Activated CD4-positive, alpha-beta T cell treated with anti-CD3 and anti-CD28 coated beads for 36 hours (primary cell): ENCODE measurements around the gene ENOX1. TPM values are rescaled to one million over a fixed set of nuclear protein-coding genes. Genes with fewer than 3 reads are reported as not detected.
A peak's percentile ranks its signal among the peaks of the same experiment; 100 is the strongest.

Experiments
- ATAC-seq: fragments of 200-7000 bp; cut with Tn5 transposase; one replicate; pipeline ENCODE4 v1.10.0; 2021; ENCODE audit warnings: mild to moderate bottlenecking, moderate library complexity
- CTCF ChIA-PET: fragments of 350-600 bp; sonication (Branson Sonifier 250); formaldehyde crosslinking; loops from one replicate; lab custom pipeline; 2021; ENCODE audit warnings: antibody characterized with exemption; lab: Charles Lee
- POLR2A ChIA-PET: fragments of 350-600 bp; sonication (Branson Sonifier 250); formaldehyde crosslinking; loops from one replicate; lab custom pipeline; 2021; ENCODE audit warnings: antibody characterized with exemption, inconsistent platforms; lab: Charles Lee
- DNase-seq: peaks from one replicate; pipeline ENCODE4 v3.0.0-alpha.2; 2020
- H3K27ac Mint-ChIP-seq: one replicate; pipeline ENCODE4 v1.8.0; 2021; ENCODE audit warnings: mixed read lengths
- H3K27me3 Mint-ChIP-seq: one replicate; pipeline ENCODE4 v1.8.0; 2021; ENCODE audit warnings: mixed read lengths
- H3K36me3 Mint-ChIP-seq: one replicate; pipeline ENCODE4 v1.8.0; 2021; ENCODE audit warnings: low read depth, mixed read lengths
- H3K4me1 Mint-ChIP-seq: one replicate; pipeline ENCODE4 v1.8.0; 2021; ENCODE audit warnings: mixed read lengths
- H3K4me3 Mint-ChIP-seq: one replicate; pipeline ENCODE4 v1.8.0; 2021; ENCODE audit warnings: mild to moderate bottlenecking, moderate library complexity, mixed read lengths
- H3K9me3 Mint-ChIP-seq: one replicate; pipeline ENCODE4 v1.8.0; 2021; ENCODE audit warnings: low read depth, mixed read lengths
- intact Hi-C, 2 experiments: fragments of 100-400 bp; cut with DNase I in 1 of 2; cut with micrococcal nuclease in 1 of 2; formaldehyde crosslinking; loops; one replicate each; pipeline versions ENCODE4 v1.14.2 to v1.15.1; 2022 to 2024; cut with DNase I, micrococcal nuclease
- total RNA-seq, 2 experiments: library from RNA; stranded (reverse); gene quantifications; one replicate each; pipeline ENCODE4 v1.2.3, GENCODE V29; 2021

Gene ENOX1
- total RNA-seq, 2 experiments from 2014 or later = 0.28 to 0.48 TPM

- no peak for ATAC-seq
- CTCF ChIA-PET = no interaction called here
- DNase-seq = no peak
- Mint-ChIP-seq H3K4me3 (no peak overlapping the region), H3K9me3 (no peaks in the 10 kb centered on the region), H3K36me3 (no peaks in the 10 kb centered on the region), H3K27ac (no peak overlapping the region), H3K4me1 (no peaks in the 10 kb centered on the region), H3K27me3 (peaks cover 7% of the 10 kb centered on the region)
- POLR2A ChIA-PET = no interaction called here
- intact Hi-C loops = no loop called here
Observed at GRCh38 chr13:43293986-43294385, 492.8 kb downstream of the ENOX1 start.

- POLR2A ChIA-PET = no interaction called here
- H3K4me1 Mint-ChIP-seq = no peaks in the 10 kb centered on the region
- intact Hi-C loops = no loop called here
- H3K4me3 Mint-ChIP-seq = no peak overlapping the region
- CTCF ChIA-PET = no interaction called here
- ATAC-seq (no peak), DNase-seq (no peak)
- no peaks in the 10 kb centered on the region for H3K9me3 Mint-ChIP-seq
- H3K36me3 Mint-ChIP-seq = no peaks in the 10 kb centered on the region
- H3K27me3 Mint-ChIP-seq = peaks cover 5% of the 10 kb centered on the region
- H3K27ac Mint-ChIP-seq = no peak overlapping the region
Observed at GRCh38 chr13:43293561-43293960, 493.2 kb downstream of the ENOX1 start.

DNA sequence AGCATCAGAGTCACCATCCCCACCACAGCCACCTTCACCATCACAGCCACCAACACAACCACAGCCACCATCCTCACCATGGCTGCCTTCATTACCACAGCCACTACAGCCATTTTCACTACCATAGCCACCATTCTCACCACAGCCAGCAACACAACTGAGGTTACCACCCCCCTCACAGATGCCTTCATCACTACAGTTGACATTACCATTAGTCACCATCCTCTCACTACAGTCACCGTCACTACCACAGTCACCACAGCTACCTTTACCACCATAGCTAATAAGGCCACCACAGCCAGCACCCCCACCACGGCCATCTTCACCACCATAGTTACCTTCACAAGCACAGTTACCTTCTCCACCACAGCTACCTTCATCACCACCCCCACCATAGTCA, 493.8 kb downstream of the ENOX1 start:
- ChIA-PET CTCF (no interaction called here), POLR2A (no interaction called here)
- no peak overlapping the region for H3K27ac Mint-ChIP-seq
- H3K4me1 Mint-ChIP-seq = no peaks in the 10 kb centered on the region
- ATAC-seq (no peak), DNase-seq (peak; percentile 10)
- H3K27me3 Mint-ChIP-seq = peaks cover 5% of the 10 kb centered on the region
- no peaks in the 10 kb centered on the region for H3K36me3 Mint-ChIP-seq
- H3K4me3 Mint-ChIP-seq = no peak overlapping the region
- intact Hi-C loops = no loop called here
- no peaks in the 10 kb centered on the region for H3K9me3 Mint-ChIP-seq

- Mint-ChIP-seq H3K27me3 (peaks cover 5% of the 10 kb centered on the region), H3K9me3 (no peaks in the 10 kb centered on the region), H3K27ac (no peak overlapping the region), H3K4me3 (no peak overlapping the region), H3K4me1 (no peaks in the 10 kb centered on the region), H3K36me3 (no peaks in the 10 kb centered on the region)
- ATAC-seq = no peak
- DNase-seq = no peak
- POLR2A ChIA-PET = no interaction called here
- intact Hi-C loops = no loop called here
- CTCF ChIA-PET = interaction anchor here (0.8 kb wide), 1 partner anchor 8 kb away, joined by 3 read pairs; no protein-coding TSS in a partner anchor
Observed at GRCh38 chr13:43291287-43292060, 495.3 kb downstream of the ENOX1 start.

DNA sequence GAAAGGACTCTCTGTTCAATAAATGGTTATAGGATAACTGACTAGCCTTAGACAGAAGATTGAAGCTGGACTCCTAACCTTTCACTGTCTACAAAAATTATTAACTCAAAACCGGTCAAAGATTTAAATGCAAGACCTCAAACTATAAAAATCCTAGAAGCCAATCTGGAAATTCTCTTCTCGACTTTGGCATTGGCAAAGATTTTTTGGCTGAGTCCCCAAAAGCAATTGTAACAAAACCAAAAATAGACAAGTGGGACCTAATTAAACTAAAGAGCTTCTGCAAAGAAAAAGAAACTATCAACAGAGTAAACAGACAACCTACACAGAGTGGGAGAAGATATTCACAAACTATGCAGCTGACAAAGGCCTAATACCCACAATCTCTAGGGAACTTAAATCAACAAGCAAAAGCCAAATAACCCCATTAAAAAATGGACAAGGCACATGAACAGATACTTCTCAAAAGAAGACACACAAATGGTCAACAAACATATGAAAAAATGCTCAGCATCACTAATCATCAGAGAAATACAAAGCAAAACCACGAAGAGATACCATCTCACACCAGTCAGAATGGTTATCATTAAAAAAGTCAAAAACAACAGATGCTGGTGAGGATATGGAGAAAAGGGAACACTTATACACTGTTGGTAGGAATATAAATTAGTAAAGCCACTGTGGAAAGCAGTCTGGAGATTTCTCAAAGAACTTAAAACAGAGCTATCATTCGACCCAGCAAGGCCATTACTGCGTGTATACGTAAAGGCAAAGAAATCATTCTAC, 497.1 kb downstream of the ENOX1 start:
- Mint-ChIP-seq H3K27ac (no peak overlapping the region), H3K4me3 (no peak overlapping the region), H3K4me1 (no peaks in the 10 kb centered on the region), H3K9me3 (no peaks in the 10 kb centered on the region), H3K27me3 (peaks cover 10% of the 10 kb centered on the region), H3K36me3 (no peaks in the 10 kb centered on the region)
- DNase-seq (no peak), ATAC-seq (no peak)
- ChIA-PET CTCF (no interaction called here), POLR2A (no interaction called here)
- intact Hi-C loops = no loop called here

DNA sequence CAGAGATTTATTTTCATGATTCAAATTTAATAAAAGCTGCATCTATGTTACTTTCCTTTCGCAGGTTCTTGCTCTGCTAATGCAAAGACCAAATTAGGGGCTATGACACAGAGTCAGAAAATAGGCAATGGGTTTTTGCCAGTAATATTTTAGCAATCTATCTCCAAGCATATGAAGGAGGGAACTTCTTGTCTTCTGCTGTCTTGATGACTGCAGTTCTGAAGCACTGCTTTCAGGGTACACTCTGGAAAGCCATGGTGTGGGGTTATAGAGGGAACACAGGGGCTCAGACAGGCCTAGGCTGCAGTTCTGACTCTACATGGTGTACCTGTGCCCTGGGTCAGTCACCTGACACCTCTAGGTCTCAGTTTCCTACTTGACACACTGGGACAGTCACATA, 500.0 kb downstream of the ENOX1 start:
- ChIA-PET POLR2A (no interaction called here), CTCF (no interaction called here)
- DNase-seq (no peak), ATAC-seq (no peak)
- Mint-ChIP-seq H3K27me3 (peaks cover 10% of the 10 kb centered on the region), H3K27ac (no peak overlapping the region), H3K9me3 (no peaks in the 10 kb centered on the region), H3K4me3 (no peak overlapping the region), H3K36me3 (no peaks in the 10 kb centered on the region), H3K4me1 (no peaks in the 10 kb centered on the region)
- intact Hi-C loops = no loop called here

DNA sequence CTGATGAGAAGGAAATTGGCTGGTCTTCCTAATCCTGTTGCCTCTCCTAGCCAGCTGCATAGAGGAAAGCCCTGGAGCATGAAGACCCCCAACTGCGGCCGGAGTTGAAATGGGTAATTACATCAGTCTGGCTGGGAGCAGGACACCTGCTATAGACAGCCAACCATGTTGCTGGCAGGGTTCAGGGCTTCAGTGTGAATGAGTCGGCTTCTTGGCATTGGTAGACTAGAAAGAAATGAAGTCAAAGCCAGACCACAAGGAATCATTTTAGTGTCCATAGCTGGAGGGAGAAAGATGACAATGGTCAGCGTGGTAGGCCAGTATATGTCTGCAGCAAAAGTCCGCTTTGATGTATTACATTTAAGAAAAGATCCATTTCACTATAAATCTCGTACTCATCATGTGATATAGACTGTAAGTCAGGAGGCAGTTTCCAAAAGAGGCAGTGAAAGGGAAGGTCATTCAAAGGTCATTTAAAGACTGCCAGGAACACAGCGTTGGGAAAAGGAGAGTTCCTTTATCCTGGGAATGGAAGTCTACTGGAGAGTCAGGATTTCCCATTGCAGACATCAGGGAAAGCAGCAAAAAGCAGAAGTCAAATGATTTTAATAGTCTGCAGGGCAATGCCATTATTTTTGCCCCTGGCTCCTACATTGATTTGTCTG, 500.7 kb downstream of the ENOX1 start:
- H3K36me3 Mint-ChIP-seq = no peaks in the 10 kb centered on the region
- H3K4me1 Mint-ChIP-seq = no peaks in the 10 kb centered on the region
- H3K27me3 Mint-ChIP-seq = peaks cover 10% of the 10 kb centered on the region
- CTCF ChIA-PET = no interaction called here
- H3K9me3 Mint-ChIP-seq = no peaks in the 10 kb centered on the region
- ATAC-seq = no peak
- intact Hi-C loops = no loop called here
- no peak for DNase-seq
- no peak overlapping the region for H3K4me3 Mint-ChIP-seq
- POLR2A ChIA-PET = no interaction called here
- H3K27ac Mint-ChIP-seq = no peak overlapping the region

- DNase-seq (no peak), ATAC-seq (no peak)
- H3K9me3 Mint-ChIP-seq = no peaks in the 10 kb centered on the region
- H3K4me1 Mint-ChIP-seq = no peaks in the 10 kb centered on the region
- intact Hi-C loops = no loop called here
- H3K36me3 Mint-ChIP-seq = no peaks in the 10 kb centered on the region
- H3K4me3 Mint-ChIP-seq = no peak overlapping the region
- ChIA-PET CTCF (no interaction called here), POLR2A (no interaction called here)
- no peak overlapping the region for H3K27ac Mint-ChIP-seq
- H3K27me3 Mint-ChIP-seq = peaks cover 5% of the 10 kb centered on the region
Observed at GRCh38 chr13:43284162-43284561, 502.6 kb downstream of the ENOX1 start.

DNA sequence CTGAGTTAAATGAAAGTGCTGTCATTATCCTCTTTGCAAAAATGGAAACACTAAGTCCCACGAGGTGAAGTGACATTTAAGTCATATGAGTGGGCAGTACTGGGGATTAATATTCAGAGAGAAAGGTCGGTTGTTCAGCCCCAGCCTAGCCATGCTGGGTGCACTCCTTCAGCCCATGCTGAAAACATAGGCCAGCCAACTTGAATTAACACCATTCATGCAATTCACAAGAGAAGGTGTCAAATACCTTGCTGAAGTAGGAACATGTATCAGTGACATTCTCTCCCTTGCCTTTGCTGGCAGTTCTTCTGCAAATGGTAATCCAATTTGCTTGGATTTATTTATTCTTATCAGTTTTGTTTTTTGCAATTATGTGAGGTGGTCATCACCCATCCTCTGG, 507.1 kb downstream of the ENOX1 start:
- DNase-seq = no peak
- intact Hi-C loops = no loop called here
- ChIA-PET POLR2A (no interaction called here), CTCF (interaction anchor here (0.6 kb wide), 1 partner anchor 18 kb away, joined by 3 read pairs; no protein-coding TSS in a partner anchor)
- Mint-ChIP-seq H3K27me3 (no peaks in the 10 kb centered on the region), H3K4me3 (no peak overlapping the region), H3K4me1 (no peaks in the 10 kb centered on the region), H3K36me3 (no peaks in the 10 kb centered on the region), H3K27ac (no peak overlapping the region), H3K9me3 (no peaks in the 10 kb centered on the region)
- no peak for ATAC-seq

DNA sequence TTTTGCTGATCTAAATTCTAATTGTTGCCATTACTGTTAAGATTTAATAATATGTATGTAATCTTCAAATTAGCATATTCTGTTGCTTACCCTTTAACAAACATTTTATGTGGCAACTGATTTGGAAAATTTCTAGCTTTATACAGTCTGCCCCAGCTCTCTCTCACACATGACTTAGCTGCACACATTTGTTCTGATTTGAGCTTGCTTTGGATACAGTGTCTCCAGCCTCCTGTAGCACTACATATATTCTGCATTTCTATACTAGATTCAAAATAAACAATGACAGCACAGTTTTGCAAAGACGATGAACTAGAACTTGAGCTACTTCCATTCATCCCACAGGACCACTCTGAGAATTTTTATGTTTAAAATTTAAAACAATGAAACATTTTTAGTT, 508.6 kb downstream of the ENOX1 start:
- ATAC-seq (no peak), DNase-seq (no peak)
- Mint-ChIP-seq H3K27me3 (no peaks in the 10 kb centered on the region), H3K9me3 (no peaks in the 10 kb centered on the region), H3K4me3 (no peak overlapping the region), H3K36me3 (no peaks in the 10 kb centered on the region), H3K4me1 (no peaks in the 10 kb centered on the region), H3K27ac (no peak overlapping the region)
- POLR2A ChIA-PET = no interaction called here
- CTCF ChIA-PET = no interaction called here
- intact Hi-C loops = no loop called here

GRCh38 chr13:43277142-43277541, 509.6 kb downstream of the ENOX1 start:
- ChIA-PET CTCF (no interaction called here), POLR2A (no interaction called here)
- no peaks in the 10 kb centered on the region for H3K36me3 Mint-ChIP-seq

More at GRCh38 chr13:43277142-43277541, 509.6 kb downstream of the ENOX1 start:
- intact Hi-C loops = no loop called here
- DNase-seq (no peak), ATAC-seq (no peak)
- Mint-ChIP-seq H3K4me3 (no peak overlapping the region), H3K27me3 (peaks cover 2% of the 10 kb centered on the region), H3K9me3 (no peaks in the 10 kb centered on the region), H3K27ac (no peak overlapping the region), H3K4me1 (no peaks in the 10 kb centered on the region)
